GM12864 (cell line): ENCODE measurements around the gene SH3PXD2A.
"Not testable (repeated sequence)": the region's sequence is repeated elsewhere in the genome, so short reads cannot be mapped to it uniquely, and the experiment has no call there.

Source experiments
- DNase-seq: peaks from one replicate; pipeline ENCODE4 v3.0.0-alpha.2; 2011; ENCODE audit warnings: low read depth
- H3K4me3 ChIP-seq: 2 replicates; pipeline ENCODE4 v1.5.1; 2011; ENCODE audit warnings: mild to moderate bottlenecking, low read depth, low read length, control low read depth
- TF ChIP-seq, protein P1 (sequence below): IDR thresholded peaks from 2 replicates; pipeline ENCODE4 v1.5.1; 2011; ENCODE audit warnings: low read depth, mild to moderate bottlenecking, moderate library complexity, low read length, control low read depth, inconsistent platforms; ENCODE audit errors: missing control alignments

SH3PXD2A gene

DNA sequence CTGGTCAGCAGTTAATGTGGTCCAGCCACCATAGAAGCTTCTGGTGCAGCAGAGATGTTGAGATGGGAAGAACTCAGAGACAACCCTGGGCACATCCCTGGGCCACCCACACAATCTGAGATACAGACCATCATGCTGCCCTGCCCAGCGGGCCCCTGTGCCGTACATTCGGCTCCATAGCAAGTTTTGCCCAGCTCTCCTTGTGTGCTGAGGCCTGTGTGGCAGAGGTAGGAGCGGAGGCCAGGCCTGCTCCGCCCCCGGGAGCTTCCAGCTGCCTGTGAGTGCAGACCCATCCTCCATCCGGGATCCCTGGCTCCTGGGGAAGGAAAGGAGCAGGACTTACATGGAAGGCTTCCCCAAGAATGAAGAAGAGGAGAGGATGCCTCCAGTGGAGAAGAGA lies 221.5 kb downstream of the SH3PXD2A start:
- no peak overlapping the region for H3K4me3 ChIP-seq
- TF ChIP-seq, protein P1, sequence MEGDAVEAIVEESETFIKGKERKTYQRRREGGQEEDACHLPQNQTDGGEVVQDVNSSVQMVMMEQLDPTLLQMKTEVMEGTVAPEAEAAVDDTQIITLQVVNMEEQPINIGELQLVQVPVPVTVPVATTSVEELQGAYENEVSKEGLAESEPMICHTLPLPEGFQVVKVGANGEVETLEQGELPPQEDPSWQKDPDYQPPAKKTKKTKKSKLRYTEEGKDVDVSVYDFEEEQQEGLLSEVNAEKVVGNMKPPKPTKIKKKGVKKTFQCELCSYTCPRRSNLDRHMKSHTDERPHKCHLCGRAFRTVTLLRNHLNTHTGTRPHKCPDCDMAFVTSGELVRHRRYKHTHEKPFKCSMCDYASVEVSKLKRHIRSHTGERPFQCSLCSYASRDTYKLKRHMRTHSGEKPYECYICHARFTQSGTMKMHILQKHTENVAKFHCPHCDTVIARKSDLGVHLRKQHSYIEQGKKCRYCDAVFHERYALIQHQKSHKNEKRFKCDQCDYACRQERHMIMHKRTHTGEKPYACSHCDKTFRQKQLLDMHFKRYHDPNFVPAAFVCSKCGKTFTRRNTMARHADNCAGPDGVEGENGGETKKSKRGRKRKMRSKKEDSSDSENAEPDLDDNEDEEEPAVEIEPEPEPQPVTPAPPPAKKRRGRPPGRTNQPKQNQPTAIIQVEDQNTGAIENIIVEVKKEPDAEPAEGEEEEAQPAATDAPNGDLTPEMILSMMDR = no peak
- DNase-seq = no peak

DNA sequence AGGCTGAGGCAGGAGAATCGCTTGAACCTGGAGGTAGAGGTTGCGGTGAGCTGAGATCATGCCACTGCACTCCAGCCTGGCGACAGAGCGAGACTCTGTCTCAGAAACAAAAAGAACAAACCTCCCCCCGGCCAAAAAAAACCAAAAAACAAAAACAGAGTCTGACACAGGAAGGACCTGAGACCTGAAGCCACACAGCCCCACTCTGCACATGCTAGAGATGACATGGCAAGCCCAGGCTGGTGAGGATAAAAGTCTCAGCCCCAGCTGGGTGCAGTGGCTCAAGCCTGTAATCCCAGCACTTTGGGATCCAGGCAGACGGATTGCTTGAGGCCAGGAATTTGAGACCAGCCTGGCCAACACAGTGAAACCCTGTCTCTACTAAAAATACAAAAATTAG lies 222.5 kb downstream of the SH3PXD2A start:
- H3K4me3 ChIP-seq, DNase-seq: not testable (repeated sequence)

DNA sequence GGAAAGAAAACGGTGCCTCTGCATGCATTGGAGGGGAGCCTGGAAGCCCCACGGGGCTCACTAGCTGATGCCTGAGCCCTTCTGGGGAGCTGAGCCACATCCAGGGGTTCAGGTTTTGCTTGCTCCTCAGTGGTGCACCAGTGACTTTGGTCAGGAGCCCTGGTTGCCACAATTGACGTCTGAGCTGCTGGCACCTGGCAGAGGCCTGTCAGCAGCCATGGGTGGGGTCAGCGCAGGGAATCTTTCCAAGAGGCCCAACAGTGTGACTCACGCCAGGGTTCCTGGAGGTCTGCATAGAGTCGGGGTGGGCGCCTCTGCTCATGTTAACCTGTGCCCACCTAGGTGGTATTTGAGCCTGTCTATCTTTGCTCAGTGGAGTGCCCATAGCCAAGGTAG lies 223.1 kb downstream of the SH3PXD2A start:
- no peak overlapping the region for H3K4me3 ChIP-seq
- TF ChIP-seq, protein P1 = no peak
- no peak for DNase-seq

DNA sequence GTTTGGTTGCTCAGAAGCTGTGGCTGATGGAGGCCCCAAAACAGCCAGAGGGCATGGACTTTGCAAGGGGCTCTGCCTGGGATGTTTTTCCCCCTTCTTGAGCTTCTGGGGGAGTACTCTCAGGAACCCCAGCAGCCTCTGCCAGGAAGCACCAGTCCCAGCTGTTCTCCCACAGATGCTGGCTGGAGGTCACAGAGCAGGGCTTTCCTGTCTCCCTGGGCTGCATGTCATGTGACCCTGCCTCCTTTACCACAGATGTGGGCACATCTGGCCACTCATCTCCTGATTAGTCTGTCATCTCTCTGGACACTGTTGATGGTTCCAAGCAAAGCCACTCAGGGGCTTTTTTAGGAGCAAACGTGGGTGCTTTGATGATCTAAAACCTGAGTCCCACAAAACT lies 225.2 kb downstream of the SH3PXD2A start:
- no peak for DNase-seq
- TF ChIP-seq, protein P1 = no peak
- H3K4me3 ChIP-seq = no peak overlapping the region

DNA sequence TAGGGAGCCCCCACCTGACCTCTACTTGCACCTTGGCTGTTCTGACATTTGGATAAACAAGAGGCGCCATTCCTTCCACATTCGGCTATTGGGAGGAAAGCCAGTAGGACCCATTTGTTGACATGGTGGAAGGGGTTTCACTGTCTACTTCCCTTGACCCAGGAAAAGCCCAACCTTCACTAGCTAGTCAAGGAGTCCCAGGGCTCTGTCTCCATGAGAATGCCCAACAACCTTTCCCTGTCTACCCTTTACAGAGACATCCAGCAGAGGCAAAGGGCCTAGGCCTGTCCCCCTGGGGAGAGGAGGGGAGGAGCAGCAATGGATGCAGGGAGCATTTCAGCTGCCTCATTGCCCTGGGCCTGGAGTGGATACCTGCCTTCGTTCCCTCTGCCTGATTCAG lies 225.8 kb downstream of the SH3PXD2A start:
- TF ChIP-seq, protein P1 = no peak
- DNase-seq = no peak
- H3K4me3 ChIP-seq = no peak overlapping the region

DNA sequence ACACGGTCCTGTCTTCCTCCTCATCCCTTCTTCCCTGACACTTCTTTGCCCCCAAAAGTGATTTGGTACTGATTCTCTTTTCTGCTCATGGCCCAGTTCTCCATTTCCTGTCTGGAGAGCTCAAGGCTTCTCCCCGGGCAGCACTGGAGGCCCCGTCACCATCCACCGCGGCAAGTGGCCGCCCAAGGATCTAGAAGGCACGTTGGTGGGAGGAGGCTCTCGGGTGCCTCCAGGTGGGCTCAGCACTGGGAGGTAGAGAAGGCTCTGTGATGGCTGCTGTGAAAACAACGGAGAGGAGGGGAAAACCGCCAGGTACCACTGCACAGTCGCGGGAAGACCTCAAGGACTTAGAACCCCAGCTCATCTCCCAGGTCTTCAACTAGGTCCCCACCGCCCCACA lies 227.5 kb downstream of the SH3PXD2A start:
- H3K4me3 ChIP-seq = no peak overlapping the region
- no peak for DNase-seq
- TF ChIP-seq, protein P1 = no peak

DNA sequence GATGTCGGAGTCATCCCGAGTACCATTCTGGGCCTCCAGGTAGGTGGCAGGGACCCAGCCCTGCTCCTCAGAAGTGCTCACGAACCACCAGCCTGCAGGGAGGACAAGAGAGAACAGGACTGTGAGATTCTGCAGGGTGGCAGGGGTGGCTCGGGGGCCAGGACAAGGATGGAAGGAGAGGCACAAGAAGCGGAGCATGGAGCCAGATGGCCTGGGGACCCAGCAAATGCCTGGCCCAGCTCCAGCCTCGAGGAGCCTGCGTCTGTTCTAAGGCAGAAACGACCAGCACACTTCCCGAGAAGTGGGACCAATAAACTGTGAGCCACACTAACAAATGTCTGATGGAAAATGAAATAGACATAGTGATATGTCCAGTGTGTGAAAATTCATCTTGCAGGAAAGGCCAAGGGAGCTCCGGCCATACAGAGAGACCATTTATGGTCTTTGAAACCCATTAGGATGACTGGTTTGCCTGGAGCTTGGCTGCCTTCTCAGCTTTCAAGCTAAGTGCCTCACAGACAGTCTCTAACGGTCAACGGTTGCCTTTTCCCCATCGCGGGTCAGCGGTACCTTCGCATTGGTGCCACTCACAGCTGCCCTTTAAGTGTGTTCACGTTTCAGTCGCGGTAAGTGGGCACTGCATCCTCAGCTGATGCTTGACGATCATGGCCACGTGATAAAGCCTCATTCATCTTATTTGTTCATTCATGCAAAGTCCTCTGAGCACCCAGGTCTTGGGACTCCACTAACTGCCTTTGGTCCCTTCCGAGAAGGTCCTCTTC lies 228.1 kb downstream of the SH3PXD2A start:
- no peak overlapping the region for H3K4me3 ChIP-seq
- DNase-seq = no peak
- TF ChIP-seq, protein P1 = no peak
